A549 (cell line): Measurements from ENCODE around the gene EPS8L3.
"Not testable (repeated sequence)": the region's sequence is repeated elsewhere in the genome, so short reads cannot be mapped to it uniquely, and the experiment has no call there.

ENCODE experiments used
- CTCF ChIP-seq: fragments of >200 bp; sonication (Bioruptor Twin); formaldehyde crosslinking; IDR thresholded peaks from 3 replicates; pipeline ENCODE4 v1.5.1; 2016
- EP300 ChIP-seq, 2 experiments: fragments of >200 bp; sonication (Bioruptor Twin); formaldehyde crosslinking; IDR thresholded peaks; 2 replicates in 1 of 2; 3 replicates in 1 of 2; pipeline ENCODE4 v1.6.1; 2016 to 2017
- JUN ChIP-seq, 2 experiments: fragments of >200 bp; sonication (Bioruptor Twin); formaldehyde crosslinking; IDR thresholded peaks; 2 replicates in 1 of 2; 3 replicates in 1 of 2; pipeline ENCODE4 v1.6.1; 2016 to 2017
- JUNB ChIP-seq: fragments of >200 bp; sonication (Bioruptor Twin); formaldehyde crosslinking; IDR thresholded peaks from 2 replicates; pipeline ENCODE4 v1.6.1; 2016
- KDM1A ChIP-seq: fragments of 200-600 bp; sonication (generic); IDR thresholded peaks from 2 replicates; pipeline ENCODE4 v1.6.1; 2016; ENCODE audit warnings: low read depth, mild to moderate bottlenecking
- MAX ChIP-seq: IDR thresholded peaks from 2 replicates; pipeline ENCODE4 v1.6.1; 2012
- MYC ChIP-seq: IDR thresholded peaks from 2 replicates; pipeline ENCODE4 v1.6.1; 2012; ENCODE audit warnings: mild to moderate bottlenecking, inconsistent platforms, low read length, improper control_type of control experiment, borderline replicate concordance
- NR3C1 ChIP-seq: fragments of >200 bp; sonication (Bioruptor Twin); formaldehyde crosslinking; IDR thresholded peaks from 3 replicates; pipeline ENCODE4 v1.6.1; 2017
- POLR2A ChIP-seq: IDR thresholded peaks from 2 replicates; pipeline ENCODE4 v1.6.1; 2012; ENCODE audit warnings: mild to moderate bottlenecking, low read length
- RARB ChIP-seq: fragments of 250-450 bp; sonication (Bioruptor Pico); IDR thresholded peaks from 2 replicates; pipeline ENCODE4 v1.8.0; 2021; ENCODE audit warnings: mild to moderate bottlenecking, moderate library complexity
- REST ChIP-seq: fragments of 200-600 bp; sonication (generic); IDR thresholded peaks from 2 replicates; pipeline ENCODE4 v1.6.1; 2016; ENCODE audit warnings: antibody characterized with exemption, mild to moderate bottlenecking, moderate library complexity

GRCh38 chr1:109711593-109712320, 52.0 kb downstream of the EPS8L3 start, which contains the start of gene GSTM5:
- not testable (repeated sequence) for TF ChIP-seq NR3C1; MYC; POLR2A; JUNB; CTCF; KDM1A; EP300 (IDR thresholded peaks at IDR 0.05); MAX; JUN (IDR thresholded peaks at IDR 0.05); RARB; REST
